HCT116 (cell line): ENCODE data around the gene CD99L2. TPM values are rescaled to one million over a fixed set of nuclear protein-coding genes. Genes with fewer than 3 reads are reported as not detected.

Experiments
- ATAC-seq: fragments of 200-7000 bp; cut with Tn5 transposase; 2 replicates; pipeline ENCODE4 v1.9.1; 2020; ENCODE audit warnings: mild to moderate bottlenecking, moderate library complexity
- BruUV-seq: library from RNA; stranded (reverse); fragments of 400-500 nt; replicated peaks from 2 replicates; lab custom pipeline; 2021; lab: Mats Ljungman, UMichigan
- CTCF ChIA-PET: fragments of 300-600 bp; sonication (Branson Sonifier 250); formaldehyde crosslinking; loops from one replicate; lab custom pipeline; 2021; ENCODE audit warnings: antibody characterized with exemption; lab: Charles Lee
- POLR2A ChIA-PET: fragments of 300-600, 350-600 bp; sonication (Branson Sonifier 250); formaldehyde crosslinking; loops from one replicate; lab custom pipeline; 2021; ENCODE audit warnings: antibody characterized with exemption; lab: Charles Lee
- RAD21 ChIA-PET, 2 experiments: fragments of 300-600 bp; sonication (Branson Sonifier 250); formaldehyde crosslinking; loops; one replicate each; lab custom pipeline; 2023; ENCODE audit warnings: low total read pairs in 2 of 2; ENCODE audit not compliant: uncharacterized antibody in 2 of 2, unreplicated experiment in 2 of 2, low non-redundant PET in 1 of 2; lab: Charles Lee
- DNase-seq: peaks from one replicate; pipeline ENCODE4 v3.0.0-alpha.2; 2010; ENCODE audit warnings: low read depth, low spot score
- H2AFZ ChIP-seq: fragments of 200-600 bp; shearing (Covaris generic), sonication (generic); 2 replicates; pipeline ENCODE4 v1.6.1; 2017; ENCODE audit warnings: low read depth, mixed run types, mixed read lengths, antibody characterized with exemption, low read length; ENCODE audit not compliant: poor library complexity, severe bottlenecking
- H3K27ac ChIP-seq: 2 replicates; pipeline ENCODE4 v1.5.1; 2012; ENCODE audit warnings: low read depth, low read length
- H3K27me3 ChIP-seq: fragments of 200-600 bp; sonication (generic); 2 replicates; pipeline ENCODE4 v1.6.1; 2016; ENCODE audit warnings: mixed run types, low read length, mixed read lengths; ENCODE audit not compliant: insufficient read depth
- H3K36me3 ChIP-seq, 2 experiments: fragments of 200-500 bp in 1 of 2; fragments of 200-600 bp in 1 of 2; sonication (Bioruptor generic) in 1 of 2; sonication (generic) in 1 of 2; 2 replicates each; pipeline versions ENCODE4 v1.5.1 to v1.6.1; 2014 to 2016; ENCODE audit warnings: low read length in 2 of 2, inconsistent platforms in 1 of 2, mixed read lengths in 1 of 2, mixed run types in 1 of 2; ENCODE audit not compliant: insufficient read depth in 2 of 2, control insufficient read depth in 1 of 2
- H3K4me1 ChIP-seq, 2 experiments: fragments of 200-600 bp in 1 of 2; sonication (generic) in 1 of 2; 2 replicates each; pipeline versions ENCODE4 v1.5.1 to v1.6.1; 2012 to 2017; ENCODE audit warnings: low read length in 2 of 2, inconsistent platforms in 1 of 2, mild to moderate bottlenecking in 1 of 2, mixed read lengths in 1 of 2, mixed run types in 1 of 2, moderate library complexity in 1 of 2; ENCODE audit not compliant: insufficient read depth in 2 of 2, control insufficient read depth in 1 of 2
- H3K4me2 ChIP-seq: fragments of 200-600 bp; sonication (generic); 2 replicates; pipeline ENCODE4 v1.6.1; 2017; ENCODE audit warnings: mixed run types, low read length, mixed read lengths
- H3K4me3 ChIP-seq, 2 experiments: fragments of 200-600 bp in 1 of 2; sonication (generic) in 1 of 2; replicated peaks in 1 of 2; 2 replicates each; pipeline ENCODE4 v1.5.1; 2011 to 2016; ENCODE audit warnings: low read length in 2 of 2, control low read depth in 1 of 2, low read depth in 1 of 2, mild to moderate bottlenecking in 1 of 2, mixed read lengths in 1 of 2, mixed run types in 1 of 2
- H3K79me2 ChIP-seq: fragments of 200-600 bp; sonication (generic); 2 replicates; pipeline ENCODE4 v1.6.1; 2017; ENCODE audit warnings: mild to moderate bottlenecking, mixed run types, low read length, moderate library complexity, mixed read lengths; ENCODE audit not compliant: insufficient read depth
- H3K9ac ChIP-seq: fragments of 200-600 bp; sonication (generic); 2 replicates; pipeline ENCODE4 v1.6.1; 2016; ENCODE audit warnings: low read length, mixed read lengths
- H3K9me2 ChIP-seq: fragments of 200-600 bp; sonication (generic), shearing (Covaris generic); 2 replicates; pipeline ENCODE4 v1.6.1; 2017; ENCODE audit warnings: mixed run types, mild to moderate bottlenecking, moderate library complexity; ENCODE audit not compliant: insufficient read depth
- H3K9me3 ChIP-seq, 2 experiments: fragments of 200-500 bp in 1 of 2; fragments of 200-600 bp in 1 of 2; sonication (Bioruptor generic) in 1 of 2; sonication (generic) in 1 of 2; 2 replicates each; pipeline ENCODE4 v1.6.1; 2014 to 2017; ENCODE audit warnings: low read length in 2 of 2, mixed read lengths in 2 of 2, inconsistent platforms in 1 of 2, low read depth in 1 of 2, mild to moderate bottlenecking in 1 of 2, mixed run types in 1 of 2, moderate library complexity in 1 of 2; ENCODE audit not compliant: control insufficient read depth in 1 of 2, insufficient read depth in 1 of 2
- H4K20me1 ChIP-seq: fragments of 200-600 bp; sonication (generic), shearing (Covaris generic); 2 replicates; pipeline ENCODE4 v1.6.1; 2017; ENCODE audit warnings: mixed run types, mild to moderate bottlenecking, moderate library complexity; ENCODE audit not compliant: insufficient read depth
- CEBPB ChIP-seq: IDR thresholded peaks from 2 replicates; pipeline ENCODE4 v1.6.1; 2012; ENCODE audit warnings: low read depth
- ELF1 ChIP-seq: IDR thresholded peaks from 2 replicates; pipeline ENCODE4 v1.6.1; 2012; ENCODE audit warnings: low read depth, borderline replicate concordance
- EZH2 ChIP-seq: fragments of 200-600 bp; sonication (generic); IDR thresholded peaks from 2 replicates; pipeline ENCODE4 v1.6.1; 2017; ENCODE audit warnings: antibody characterized with exemption, mixed run types
- EZH2phosphoT487 ChIP-seq: fragments of 200-600 bp; IDR thresholded peaks from 2 replicates; pipeline ENCODE4 v1.6.1; 2018; ENCODE audit warnings: antibody characterized with exemption, borderline replicate concordance
- FOSL1 ChIP-seq: IDR thresholded peaks from 2 replicates; pipeline ENCODE4 v1.6.1; 2012; ENCODE audit warnings: low read depth
- JUND ChIP-seq: IDR thresholded peaks from 2 replicates; pipeline ENCODE4 v1.6.1; 2012
- POLR2A ChIP-seq: IDR thresholded peaks from 2 replicates; pipeline ENCODE4 v1.7.0; 2011; ENCODE audit warnings: borderline replicate concordance; ENCODE audit not compliant: insufficient read depth, insufficient read length; ENCODE audit errors: extremely low read depth
- SRF ChIP-seq: IDR thresholded peaks from 2 replicates; pipeline ENCODE4 v1.6.1; 2012; ENCODE audit warnings: low read depth
- TCF7L2 ChIP-seq: IDR thresholded peaks from 2 replicates; pipeline ENCODE4 v1.7.0; 2011; ENCODE audit warnings: borderline replicate concordance, inconsistent platforms; ENCODE audit not compliant: insufficient read depth, insufficient read length; ENCODE audit errors: extremely low read depth
- YY1 ChIP-seq: IDR thresholded peaks from 2 replicates; pipeline ENCODE4 v1.6.1; 2011; ENCODE audit warnings: low read length, low read depth, moderate library complexity, mild to moderate bottlenecking; ENCODE audit not compliant: insufficient replicate concordance; ENCODE audit errors: extremely low read depth
- ZFX ChIP-seq: fragments of 450-650 bp; IDR thresholded peaks from 2 replicates; pipeline ENCODE4 v1.6.1; 2017
- intact Hi-C: fragments of 100-400 bp; cut with micrococcal nuclease; formaldehyde crosslinking; loops from 2 replicates; pipeline ENCODE4 v1.10.0; 2022
- total RNA-seq: library from RNA; stranded (reverse); gene quantifications from one replicate; pipeline ENCODE4 v1.2.1, GENCODE V29; 2021; ENCODE audit not compliant: unreplicated experiment
- TF ChIP-seq, protein P1 (sequence below): IDR thresholded peaks from 2 replicates; pipeline ENCODE4 v1.6.1; 2012
- TF ChIP-seq, protein P2 (sequence below): IDR thresholded peaks from 2 replicates; pipeline ENCODE4 v1.6.1; 2011; ENCODE audit warnings: mild to moderate bottlenecking, low read length, moderate library complexity; ENCODE audit not compliant: insufficient replicate concordance; ENCODE audit errors: extremely low read depth
- TF ChIP-seq, protein P3 (sequence below): IDR thresholded peaks from 2 replicates; pipeline ENCODE4 v1.6.1; 2012
- TF ChIP-seq, protein P4 (sequence below): IDR thresholded peaks from 2 replicates; pipeline ENCODE4 v1.6.1; 2012; ENCODE audit warnings: low read depth

Gene CD99L2
- total RNA-seq, 1 experiment from 2014 or later = 6.2 TPM

DNA sequence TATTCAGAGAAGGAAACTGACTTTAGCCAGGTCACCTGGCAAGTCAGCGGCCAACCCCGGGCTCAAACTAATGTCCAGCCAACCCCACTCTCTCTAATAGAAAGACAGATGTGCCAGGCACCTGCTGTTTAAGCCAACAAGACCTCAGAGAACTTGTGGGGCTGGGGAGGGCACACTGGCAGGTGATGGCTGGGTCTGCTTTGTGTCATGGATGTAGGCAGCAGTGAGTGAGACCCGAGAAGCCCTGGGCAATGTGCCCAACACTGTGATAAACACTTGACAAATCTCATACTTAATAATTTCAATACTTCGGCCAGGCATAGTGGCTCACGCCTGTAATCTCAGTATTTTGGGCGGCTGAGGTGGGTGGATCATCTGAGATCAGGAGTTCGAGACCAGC, 9.0 kb upstream of the CD99L2 start:
- ChIA-PET RAD21 (no interaction called here), POLR2A (no interaction called here), CTCF (no interaction called here)

DNA sequence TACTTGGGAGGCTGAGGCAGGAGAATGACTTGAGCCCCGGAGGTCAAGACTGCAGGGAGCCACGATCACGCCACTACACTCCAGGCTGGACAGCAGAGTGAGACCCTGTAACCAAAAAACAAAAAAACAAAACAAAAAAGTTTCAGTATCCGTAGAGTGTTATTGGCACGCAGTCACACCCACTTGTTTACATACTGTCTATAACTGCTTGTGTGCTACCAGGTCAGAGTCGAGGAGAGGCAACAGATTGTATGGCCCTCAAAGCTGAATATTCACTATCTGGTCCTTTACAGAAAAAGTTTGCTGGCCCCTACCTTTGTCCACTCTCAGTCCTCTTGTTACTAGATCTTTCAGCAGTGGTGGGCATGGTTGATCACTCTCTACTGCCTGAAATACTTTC, 8.2 kb upstream of the CD99L2 start:
- Histone ChIP-seq H3K9me3 (no peaks in the 10 kb centered on the region), H3K4me1 (no peaks in the 10 kb centered on the region), H3K36me3 (no peaks in the 10 kb centered on the region), H4K20me1 (no peaks in the 10 kb centered on the region), H3K9me2 (no peaks in the 10 kb centered on the region), H3K79me2 (no peaks in the 10 kb centered on the region), H2AFZ (no peak overlapping the region), H3K4me3 (no peak overlapping the region), H3K9ac (no peak overlapping the region), H3K4me2 (no peak overlapping the region), H3K27ac (no peak overlapping the region), H3K27me3 (no peaks in the 10 kb centered on the region)
- POLR2A ChIA-PET = no interaction called here
- BruUV-seq = no TSS peak
- ATAC-seq (no peak), DNase-seq (no peak)
- CTCF ChIA-PET = no interaction called here
- RAD21 ChIA-PET = no interaction called here
- TF ChIP-seq SRF = no peak
- TF ChIP-seq YY1 = no peak
- TF ChIP-seq FOSL1 = no peak
- no peak for TF ChIP-seq EZH2phosphoT487
- TF ChIP-seq CEBPB = no peak
- TF ChIP-seq, protein P1, sequence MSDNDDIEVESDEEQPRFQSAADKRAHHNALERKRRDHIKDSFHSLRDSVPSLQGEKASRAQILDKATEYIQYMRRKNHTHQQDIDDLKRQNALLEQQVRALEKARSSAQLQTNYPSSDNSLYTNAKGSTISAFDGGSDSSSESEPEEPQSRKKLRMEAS = no peak
- TF ChIP-seq POLR2A = no peak
- TF ChIP-seq ELF1 = no peak
- no peak for TF ChIP-seq ZFX
- TF ChIP-seq, protein P2, sequence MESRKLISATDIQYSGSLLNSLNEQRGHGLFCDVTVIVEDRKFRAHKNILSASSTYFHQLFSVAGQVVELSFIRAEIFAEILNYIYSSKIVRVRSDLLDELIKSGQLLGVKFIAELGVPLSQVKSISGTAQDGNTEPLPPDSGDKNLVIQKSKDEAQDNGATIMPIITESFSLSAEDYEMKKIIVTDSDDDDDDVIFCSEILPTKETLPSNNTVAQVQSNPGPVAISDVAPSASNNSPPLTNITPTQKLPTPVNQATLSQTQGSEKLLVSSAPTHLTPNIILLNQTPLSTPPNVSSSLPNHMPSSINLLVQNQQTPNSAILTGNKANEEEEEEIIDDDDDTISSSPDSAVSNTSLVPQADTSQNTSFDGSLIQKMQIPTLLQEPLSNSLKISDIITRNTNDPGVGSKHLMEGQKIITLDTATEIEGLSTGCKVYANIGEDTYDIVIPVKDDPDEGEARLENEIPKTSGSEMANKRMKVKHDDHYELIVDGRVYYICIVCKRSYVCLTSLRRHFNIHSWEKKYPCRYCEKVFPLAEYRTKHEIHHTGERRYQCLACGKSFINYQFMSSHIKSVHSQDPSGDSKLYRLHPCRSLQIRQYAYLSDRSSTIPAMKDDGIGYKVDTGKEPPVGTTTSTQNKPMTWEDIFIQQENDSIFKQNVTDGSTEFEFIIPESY = no peak
- no peak for TF ChIP-seq JUND
- TF ChIP-seq TCF7L2 = no peak
- TF ChIP-seq, protein P3, sequence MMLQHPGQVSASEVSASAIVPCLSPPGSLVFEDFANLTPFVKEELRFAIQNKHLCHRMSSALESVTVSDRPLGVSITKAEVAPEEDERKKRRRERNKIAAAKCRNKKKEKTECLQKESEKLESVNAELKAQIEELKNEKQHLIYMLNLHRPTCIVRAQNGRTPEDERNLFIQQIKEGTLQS = no peak
- TF ChIP-seq EZH2 = no peak
- TF ChIP-seq, protein P4, sequence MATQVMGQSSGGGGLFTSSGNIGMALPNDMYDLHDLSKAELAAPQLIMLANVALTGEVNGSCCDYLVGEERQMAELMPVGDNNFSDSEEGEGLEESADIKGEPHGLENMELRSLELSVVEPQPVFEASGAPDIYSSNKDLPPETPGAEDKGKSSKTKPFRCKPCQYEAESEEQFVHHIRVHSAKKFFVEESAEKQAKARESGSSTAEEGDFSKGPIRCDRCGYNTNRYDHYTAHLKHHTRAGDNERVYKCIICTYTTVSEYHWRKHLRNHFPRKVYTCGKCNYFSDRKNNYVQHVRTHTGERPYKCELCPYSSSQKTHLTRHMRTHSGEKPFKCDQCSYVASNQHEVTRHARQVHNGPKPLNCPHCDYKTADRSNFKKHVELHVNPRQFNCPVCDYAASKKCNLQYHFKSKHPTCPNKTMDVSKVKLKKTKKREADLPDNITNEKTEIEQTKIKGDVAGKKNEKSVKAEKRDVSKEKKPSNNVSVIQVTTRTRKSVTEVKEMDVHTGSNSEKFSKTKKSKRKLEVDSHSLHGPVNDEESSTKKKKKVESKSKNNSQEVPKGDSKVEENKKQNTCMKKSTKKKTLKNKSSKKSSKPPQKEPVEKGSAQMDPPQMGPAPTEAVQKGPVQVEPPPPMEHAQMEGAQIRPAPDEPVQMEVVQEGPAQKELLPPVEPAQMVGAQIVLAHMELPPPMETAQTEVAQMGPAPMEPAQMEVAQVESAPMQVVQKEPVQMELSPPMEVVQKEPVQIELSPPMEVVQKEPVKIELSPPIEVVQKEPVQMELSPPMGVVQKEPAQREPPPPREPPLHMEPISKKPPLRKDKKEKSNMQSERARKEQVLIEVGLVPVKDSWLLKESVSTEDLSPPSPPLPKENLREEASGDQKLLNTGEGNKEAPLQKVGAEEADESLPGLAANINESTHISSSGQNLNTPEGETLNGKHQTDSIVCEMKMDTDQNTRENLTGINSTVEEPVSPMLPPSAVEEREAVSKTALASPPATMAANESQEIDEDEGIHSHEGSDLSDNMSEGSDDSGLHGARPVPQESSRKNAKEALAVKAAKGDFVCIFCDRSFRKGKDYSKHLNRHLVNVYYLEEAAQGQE = no peak
- intact Hi-C loops = no loop called here

More for the DNA sequence above, 9.0 kb upstream of the CD99L2 start:
- Histone ChIP-seq H3K4me1 (no peaks in the 10 kb centered on the region), H2AFZ (no peak overlapping the region), H3K27ac (no peak overlapping the region)
- no peak for ATAC-seq
- no TSS peak for BruUV-seq
- intact Hi-C loops = no loop called here
- TF ChIP-seq EZH2phosphoT487 (no peak), EZH2 (no peak), FOSL1 (no peak)
- TF ChIP-seq, all 23 proteins: peak for 0
- no peaks in the 10 kb centered on the region for H3K9me2 ChIP-seq
- H3K4me3 ChIP-seq = no peak overlapping the region
- H4K20me1 ChIP-seq = no peaks in the 10 kb centered on the region
- no peaks in the 10 kb centered on the region for H3K27me3 ChIP-seq
- no peaks in the 10 kb centered on the region for H3K79me2 ChIP-seq
- no peak overlapping the region for H3K9ac ChIP-seq
- DNase-seq = no peak
- no peaks in the 10 kb centered on the region for H3K36me3 ChIP-seq
- no peaks in the 10 kb centered on the region for H3K9me3 ChIP-seq
- no peak overlapping the region for H3K4me2 ChIP-seq
